GM21367 (cell line): ENCODE measurements around the gene TPRN.

Experiments
- ATAC-seq: cut with Tn5 transposase; IDR thresholded peaks from one replicate; pipeline ENCODE4 v1.9.1; 2021; ENCODE audit not compliant: unreplicated experiment

Gene TPRN

GRCh38 chr9:137190315-137190856 lies 10.2 kb downstream of the TPRN start:
- ATAC-seq: no peak

- no peak for ATAC-seq
These were observed 10.9 kb downstream of the TPRN start for GRCh38 chr9:137189297-137190295.

GRCh38 chr9:137188490-137189296 lies 11.8 kb downstream of the TPRN start, which contains the start of the genes ANAPC2 and SSNA1:
Gene ANAPC2, minus strand, starts transcription at chr9:137188560. Its CDS starts 28 bp downstream, at chr9:137188532.
Gene SSNA1, plus strand, starts transcription at chr9:137188676. Its CDS starts 51 bp downstream, at chr9:137188727.
- peak; percentile 55 for ATAC-seq

GRCh38 chr9:137188086-137188489 lies 12.5 kb downstream of the TPRN start:
- no peak for ATAC-seq

GRCh38 chr9:137187386-137187785 lies 13.2 kb downstream of the TPRN start:
- no peak for ATAC-seq

GRCh38 chr9:137186385-137186784 lies 14.2 kb downstream of the TPRN start:
- no peak for ATAC-seq

GRCh38 chr9:137185921-137186320 lies 14.6 kb downstream of the TPRN start:
- no peak for ATAC-seq

- no peak for ATAC-seq
These were observed 15.5 kb downstream of the TPRN start for GRCh38 chr9:137184881-137185660.

- no peak for ATAC-seq
These were observed 16.5 kb downstream of the TPRN start for GRCh38 chr9:137183980-137184595.

- no peak for ATAC-seq
These were observed 17.7 kb downstream of the TPRN start for GRCh38 chr9:137182836-137183235.

GRCh38 chr9:137181680-137182079 lies 18.9 kb downstream of the TPRN start:
- ATAC-seq: no peak

- ATAC-seq: no peak
These were observed 20.1 kb downstream of the TPRN start for GRCh38 chr9:137180491-137180890.

GRCh38 chr9:137179761-137180160 lies 20.8 kb downstream of the TPRN start:
- no peak for ATAC-seq

GRCh38 chr9:137178939-137179630 lies 21.5 kb downstream of the TPRN start:
- no peak for ATAC-seq

- ATAC-seq: no peak
These were observed 22.2 kb downstream of the TPRN start for GRCh38 chr9:137178201-137178938.

GRCh38 chr9:137176302-137177182 lies 24.0 kb downstream of the TPRN start:
- no peak for ATAC-seq

GRCh38 chr9:137175345-137175961 lies 25.1 kb downstream of the TPRN start:
- no peak for ATAC-seq
